ENCODE results near the gene FBXO34.

FBXO34 gene

DNA sequence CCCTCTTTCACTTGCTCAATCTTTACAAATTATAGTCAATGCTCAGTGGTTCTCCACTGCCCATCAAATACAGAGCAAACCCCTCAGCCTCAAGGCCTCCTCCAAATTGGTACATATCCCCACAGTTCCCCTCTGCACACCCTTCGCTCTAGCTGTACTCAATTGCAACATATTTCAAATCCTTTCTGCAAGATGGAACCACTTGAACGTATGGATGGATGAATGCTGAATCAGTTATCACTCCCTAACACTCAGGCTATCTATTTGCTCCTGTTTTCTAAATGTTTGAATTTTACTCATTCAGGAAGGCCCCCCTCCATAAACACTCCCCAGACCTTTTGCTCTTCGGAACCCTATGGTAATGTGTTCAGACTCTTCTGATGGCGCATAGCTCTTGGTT lies 115.9 kb downstream of the FBXO34 start:
- DNase-seq: no peak

DNA sequence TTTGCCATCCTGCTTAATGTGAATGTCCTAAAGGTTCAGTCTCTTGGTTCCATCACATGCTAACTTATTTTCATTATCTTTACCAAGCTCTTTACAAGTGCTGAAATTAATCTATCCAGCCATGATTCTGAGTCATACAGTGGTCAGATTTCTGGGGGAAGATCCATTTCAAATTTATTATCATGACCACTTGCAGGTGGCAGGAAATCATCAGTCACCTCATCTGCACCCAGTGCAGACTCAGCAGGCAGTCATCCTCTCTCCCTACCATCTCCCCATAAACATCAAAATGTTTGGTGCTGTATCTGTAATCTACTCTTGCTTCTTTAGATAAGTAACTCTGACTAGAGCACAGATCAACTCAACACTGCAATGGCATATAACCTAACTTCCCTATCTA lies 116.9 kb downstream of the FBXO34 start:
- no peak for DNase-seq

DNA sequence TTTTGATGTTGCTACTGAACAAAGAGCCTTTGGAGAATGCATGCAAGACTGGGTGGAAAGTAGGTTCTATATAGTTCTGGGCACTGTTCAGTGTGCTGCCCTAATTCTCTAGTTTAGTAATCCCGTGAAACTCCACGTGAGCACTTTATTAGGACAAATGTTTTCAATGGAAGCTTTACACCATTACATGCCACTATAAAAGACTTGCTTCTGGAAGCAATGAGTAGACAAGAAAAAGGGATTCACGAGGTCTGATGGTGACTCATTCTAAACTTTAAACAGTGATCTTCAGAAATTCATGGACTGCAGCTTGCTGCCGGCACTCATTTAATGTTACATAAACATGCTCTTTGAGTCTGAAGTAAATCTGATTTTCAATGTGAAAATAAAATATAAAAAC lies 118.1 kb downstream of the FBXO34 start:
- DNase-seq: no peak

DNA sequence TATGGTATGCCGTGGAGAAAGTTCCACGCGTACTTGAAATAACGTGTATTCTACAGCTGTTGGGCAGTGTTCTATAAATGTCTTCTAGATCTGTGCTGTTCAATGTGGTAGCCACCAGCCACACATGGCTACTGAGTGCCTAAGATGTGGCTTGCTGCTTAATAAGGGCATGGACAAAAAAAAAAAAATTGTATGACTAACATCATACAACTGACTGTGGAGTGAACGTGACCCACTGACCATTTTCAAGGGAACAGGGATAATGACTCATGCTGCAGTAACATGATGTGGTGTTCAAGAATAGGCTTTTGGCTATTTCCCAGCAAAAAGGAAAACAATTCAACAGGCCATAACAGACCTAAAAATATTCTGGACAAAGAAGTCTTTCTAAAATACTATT lies 127.5 kb downstream of the FBXO34 start:
- DNase-seq: no peak

DNA sequence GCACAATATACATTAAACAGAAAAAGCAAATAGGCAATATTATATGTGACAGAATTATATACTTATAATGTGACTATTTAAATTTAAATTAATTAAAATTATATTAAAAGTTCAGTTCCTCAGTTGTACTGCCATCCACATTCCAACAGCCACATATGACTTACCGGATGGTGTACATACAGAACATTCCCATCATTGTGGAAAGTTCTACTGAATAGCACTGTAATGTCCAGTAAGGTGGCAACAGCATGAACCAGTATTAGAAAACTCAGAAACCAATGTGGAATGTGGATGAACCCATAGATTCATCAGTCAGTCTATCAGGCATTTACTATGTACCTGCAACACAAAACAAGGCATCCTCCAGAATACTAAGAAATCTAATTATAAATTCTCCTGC lies 128.0 kb downstream of the FBXO34 start:
- DNase-seq: no peak

DNA sequence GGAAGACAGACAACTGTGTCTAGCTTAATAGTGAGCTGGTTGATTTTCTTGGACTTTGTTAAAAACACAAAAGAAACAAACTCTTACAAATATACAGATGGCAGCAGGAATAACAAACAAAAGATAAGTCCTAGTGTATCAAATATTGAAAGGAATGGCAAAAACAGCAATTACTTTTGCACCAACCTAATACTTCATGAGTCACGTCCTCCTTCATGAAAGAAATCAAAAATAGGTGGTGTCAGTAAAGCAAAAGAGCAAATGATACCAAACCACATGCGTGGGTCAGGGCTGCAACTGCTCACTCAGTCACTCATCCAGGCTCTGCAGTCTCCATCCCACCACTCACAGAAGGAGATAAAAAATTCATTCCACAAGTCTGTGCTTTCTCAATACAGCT lies 128.6 kb downstream of the FBXO34 start:
- no peak for DNase-seq

DNA sequence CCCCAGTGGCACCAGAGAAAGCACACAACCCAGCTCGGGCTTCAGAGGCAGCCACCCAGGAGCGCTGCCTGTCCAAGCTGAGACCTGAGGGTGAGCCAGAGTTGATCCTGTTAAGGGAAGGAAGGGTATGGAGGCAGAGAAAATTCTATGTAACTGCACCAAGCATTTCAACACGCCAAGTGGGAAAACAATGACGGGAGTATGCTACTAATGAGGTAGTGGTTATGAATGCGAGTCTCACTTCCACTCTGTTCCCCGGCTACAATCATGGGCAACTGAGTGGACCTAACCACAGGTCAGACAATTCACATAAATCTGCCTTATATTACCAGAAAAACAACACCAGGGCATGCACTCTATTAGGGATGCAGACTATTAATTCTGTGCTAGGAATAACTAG lies 130.5 kb downstream of the FBXO34 start:
- DNase-seq: no peak
